Erythroblast (primary cell): ENCODE measurements around the gene MRPL50.

Source experiments
- GATA1 ChIP-seq: IDR thresholded peaks from 2 replicates; pipeline ENCODE4 v1.6.1; 2011; ENCODE audit warnings: low read depth, mild to moderate bottlenecking, control low read depth, low read length, moderate library complexity
- POLR2A ChIP-seq: IDR thresholded peaks from 2 replicates; pipeline ENCODE4 v1.6.1; 2011; ENCODE audit warnings: mild to moderate bottlenecking, low read length

DNA sequence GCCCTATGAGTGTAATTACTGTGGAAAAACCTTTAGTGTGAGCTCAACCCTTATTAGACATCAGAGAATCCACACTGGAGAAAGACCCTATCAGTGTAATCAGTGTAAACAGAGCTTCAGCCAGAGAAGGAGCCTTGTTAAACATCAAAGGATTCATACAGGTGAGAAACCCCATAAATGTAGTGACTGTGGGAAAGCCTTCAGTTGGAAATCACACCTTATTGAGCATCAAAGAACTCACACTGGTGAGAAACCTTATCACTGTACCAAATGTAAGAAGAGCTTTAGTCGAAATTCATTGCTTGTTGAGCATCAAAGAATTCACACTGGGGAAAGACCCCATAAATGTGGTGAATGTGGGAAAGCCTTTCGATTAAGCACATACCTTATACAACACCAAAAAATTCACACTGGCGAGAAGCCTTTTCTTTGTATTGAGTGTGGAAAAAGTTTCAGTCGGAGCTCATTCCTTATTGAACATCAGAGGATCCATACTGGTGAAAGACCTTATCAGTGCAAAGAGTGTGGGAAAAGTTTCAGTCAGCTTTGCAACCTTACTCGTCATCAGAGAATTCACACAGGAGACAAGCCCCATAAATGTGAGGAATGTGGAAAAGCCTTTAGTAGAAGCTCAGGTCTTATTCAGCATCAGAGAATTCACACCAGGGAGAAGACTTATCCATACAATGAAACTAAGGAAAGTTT is 10.1 kb upstream of the MRPL50 start:
- no peak for TF ChIP-seq POLR2A
- no peak for TF ChIP-seq GATA1
